AG09319 (cell line): Measurements from ENCODE around the gene ZNF407.

Experiments used
- DNase-seq: peaks from one replicate; pipeline ENCODE4 v3.0.0-alpha.2; 2010; ENCODE audit warnings: low read depth; ENCODE audit errors: extremely low read depth
- CTCF ChIP-seq: IDR thresholded peaks from 2 replicates; pipeline ENCODE4 v1.5.1; 2011; ENCODE audit warnings: low read depth, mild to moderate bottlenecking, inconsistent platforms, low read length, moderate library complexity

Gene ZNF407

GRCh38 chr18:74616494-74616893 is 18.8 kb downstream of the ZNF407 start:
- TF ChIP-seq CTCF: no peak
- DNase-seq: no peak

GRCh38 chr18:74617486-74617885 is 19.8 kb downstream of the ZNF407 start:
- no peak for TF ChIP-seq CTCF
- DNase-seq: no peak

GRCh38 chr18:74622072-74622471 is 24.4 kb downstream of the ZNF407 start:
- DNase-seq: no peak
- TF ChIP-seq CTCF: no peak

- DNase-seq: no peak
- peak; percentile 37 for TF ChIP-seq CTCF
These were observed 25.6 kb downstream of the ZNF407 start for GRCh38 chr18:74623047-74623816.

GRCh38 chr18:74624466-74624865 is 26.8 kb downstream of the ZNF407 start:
- no peak for DNase-seq
- TF ChIP-seq CTCF: no peak

GRCh38 chr18:74625157-74625556 is 27.5 kb downstream of the ZNF407 start:
- no peak for TF ChIP-seq CTCF
- no peak for DNase-seq

GRCh38 chr18:74626049-74626874 is 28.6 kb downstream of the ZNF407 start:
- no peak for TF ChIP-seq CTCF

More at GRCh38 chr18:74626049-74626874, 28.6 kb downstream of the ZNF407 start:
- no peak for DNase-seq
